Kidney (tissue), 14 donors: Measurements from ENCODE around the gene TTPAL. TPM values are rescaled to one million over a fixed set of nuclear protein-coding genes. Genes with fewer than 3 reads are reported as not detected.

Experiments used
- DNase-seq, 5 donors: peaks; one replicate each; pipeline ENCODE4 v3.0.0-alpha.2; 2013 to 2020
- FAIRE-seq: peaks from 2 replicates; lab custom pipeline; 2012; peaks lifted over from hg19 to GRCh38; lab: Jason Lieb, UNC
- H3K27ac ChIP-seq, 2 donors: one replicate each; pipeline ENCODE4 v1.7.0; 2013; ENCODE audit warnings: low read depth in 2 of 2, low read length in 2 of 2, inconsistent platforms in 1 of 2
- H3K27me3 ChIP-seq: one replicate; pipeline ENCODE4 v1.7.1; 2013; ENCODE audit warnings: low read length, inconsistent platforms; ENCODE audit not compliant: control insufficient read depth, insufficient read depth
- H3K36me3 ChIP-seq, 3 donors: one replicate each; pipeline versions ENCODE4 v1.7.0 to v1.7.1; 2013; ENCODE audit warnings: low read length in 3 of 3, control low read depth in 1 of 3, inconsistent platforms in 1 of 3; ENCODE audit not compliant: insufficient read depth in 3 of 3, control insufficient read depth in 2 of 3
- H3K4me1 ChIP-seq, 3 donors: one replicate each; pipeline versions ENCODE4 v1.7.0 to v1.7.1; 2013; ENCODE audit warnings: low read length in 3 of 3, inconsistent platforms in 1 of 3, low read depth in 1 of 3; ENCODE audit not compliant: control insufficient read depth in 2 of 3, insufficient read depth in 2 of 3
- H3K4me3 ChIP-seq, 3 donors: one replicate each; pipeline versions ENCODE4 v1.7.0 to v1.8.1; 2013; ENCODE audit warnings: low read length in 3 of 3, control low read depth in 1 of 3, inconsistent platforms in 1 of 3
- H3K9ac ChIP-seq, 3 donors: one replicate each; pipeline versions ENCODE4 v1.7.0 to v1.7.1; 2013; ENCODE audit warnings: low read length in 3 of 3, control low read depth in 1 of 3, inconsistent platforms in 1 of 3
- H3K9me3 ChIP-seq, 3 donors: one replicate each; pipeline versions ENCODE4 v1.7.0 to v1.7.1; 2013; ENCODE audit warnings: low read length in 3 of 3, control low read depth in 1 of 3, inconsistent platforms in 1 of 3; ENCODE audit not compliant: control insufficient read depth in 2 of 3, insufficient read depth in 1 of 3
- intact Hi-C: fragments of 100-400 bp; cut with DNase I; formaldehyde crosslinking; loops from one replicate; pipeline ENCODE4 v1.11.1; 2022
- polyA plus RNA-seq: library from polyadenylated mRNA; stranded (reverse); fragments of 350-450 nt; fragmentation: Illumina TruSeq; extraction: RNeasy Lipid Tissue Mini Kit (QIAGEN cat#74804); gene quantifications from one replicate; pipeline ENCODE4 v1.2.3, GENCODE V29; 2014; ENCODE audit warnings: low read depth, low replicate concordance; ENCODE audit not compliant: insufficient read depth
- total RNA-seq: library from RNA; stranded (reverse); fragmentation: NEBNext Ultra II Directional; extraction: Animal tissue kit (Norgen Biotek cat#: 25700); gene quantifications from one replicate; pipeline ENCODE4 v1.2.1, GENCODE V29; 2021
- TF ChIP-seq, protein P1 (sequence below): IDR thresholded peaks from 3 replicates; pipeline ENCODE4 v1.5.1; 2012; ENCODE audit warnings: mild to moderate bottlenecking, moderate library complexity, borderline replicate concordance; ENCODE audit not compliant: insufficient read depth; ENCODE audit errors: extremely low read depth
- donor health status: control.
- donor health status: control.
- donor health status: control.
- donor health status: control.
- donor health status: control.
- donor health status: DM: yes; HTN: yes; CAD: no.
- donor health status: Normal renal cell carcinoma (clear cell type).

The TTPAL gene
- total and polyA plus RNA-seq, 2 donors from 2014 or later: 3.5 to 13.5 TPM

DNA sequence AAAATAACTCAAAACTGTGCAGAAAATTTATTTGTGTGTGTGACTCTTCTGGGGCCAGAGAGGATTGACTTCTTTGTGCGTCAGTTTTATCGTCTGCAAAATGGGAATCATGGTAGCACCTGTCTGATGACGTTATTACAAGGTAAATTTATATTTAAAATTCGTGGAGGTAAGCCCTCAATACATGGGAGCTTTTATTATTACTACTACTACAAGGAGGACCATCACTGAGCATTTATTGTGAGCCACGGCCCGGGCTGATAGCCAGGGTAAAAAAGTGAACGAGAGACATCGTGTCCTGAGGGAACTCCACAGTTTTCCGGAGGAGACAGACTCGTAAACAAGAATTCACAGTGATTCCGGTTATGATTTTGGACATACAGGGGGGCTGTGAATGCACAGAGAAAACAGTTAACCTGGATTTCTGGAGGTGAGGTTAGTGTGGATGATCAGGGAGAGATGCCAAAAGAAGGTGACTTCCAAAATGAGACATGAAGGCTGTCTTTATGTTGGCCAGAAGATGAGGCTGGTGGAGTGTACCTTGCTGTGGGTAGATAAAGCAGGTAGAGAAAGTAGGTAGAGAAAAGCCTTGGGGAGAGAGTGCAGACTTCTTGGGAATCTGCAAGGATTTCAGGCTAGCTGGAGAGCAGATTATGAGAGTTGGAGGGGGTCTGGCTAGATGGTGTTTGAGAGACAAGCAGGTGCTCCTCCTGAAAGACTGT, 56.7 kb downstream of the TTPAL start:
- Histone ChIP-seq H3K9ac (peak overlapping the region; percentile 49 to 93 (median 52)), H3K9me3 (no peaks in the 10 kb centered on the region), H3K27me3 (no peaks in the 10 kb centered on the region), H3K4me3 (peak overlapping the region; percentile 66 to 90 (median 85)), H3K36me3 (no peaks in the 10 kb centered on the region), H3K4me1 (peaks cover 0 to 4% (median 0%) of the 10 kb centered on the region in 3 donors), H3K27ac (peak overlapping the region; percentile 79 to 85)
- FAIRE-seq (no peak), DNase-seq (peak in 2 of 5 donors; percentile 11 to 19)
- intact Hi-C loops: no loop called here
- TF ChIP-seq, protein P1, sequence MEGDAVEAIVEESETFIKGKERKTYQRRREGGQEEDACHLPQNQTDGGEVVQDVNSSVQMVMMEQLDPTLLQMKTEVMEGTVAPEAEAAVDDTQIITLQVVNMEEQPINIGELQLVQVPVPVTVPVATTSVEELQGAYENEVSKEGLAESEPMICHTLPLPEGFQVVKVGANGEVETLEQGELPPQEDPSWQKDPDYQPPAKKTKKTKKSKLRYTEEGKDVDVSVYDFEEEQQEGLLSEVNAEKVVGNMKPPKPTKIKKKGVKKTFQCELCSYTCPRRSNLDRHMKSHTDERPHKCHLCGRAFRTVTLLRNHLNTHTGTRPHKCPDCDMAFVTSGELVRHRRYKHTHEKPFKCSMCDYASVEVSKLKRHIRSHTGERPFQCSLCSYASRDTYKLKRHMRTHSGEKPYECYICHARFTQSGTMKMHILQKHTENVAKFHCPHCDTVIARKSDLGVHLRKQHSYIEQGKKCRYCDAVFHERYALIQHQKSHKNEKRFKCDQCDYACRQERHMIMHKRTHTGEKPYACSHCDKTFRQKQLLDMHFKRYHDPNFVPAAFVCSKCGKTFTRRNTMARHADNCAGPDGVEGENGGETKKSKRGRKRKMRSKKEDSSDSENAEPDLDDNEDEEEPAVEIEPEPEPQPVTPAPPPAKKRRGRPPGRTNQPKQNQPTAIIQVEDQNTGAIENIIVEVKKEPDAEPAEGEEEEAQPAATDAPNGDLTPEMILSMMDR: no peak

DNA sequence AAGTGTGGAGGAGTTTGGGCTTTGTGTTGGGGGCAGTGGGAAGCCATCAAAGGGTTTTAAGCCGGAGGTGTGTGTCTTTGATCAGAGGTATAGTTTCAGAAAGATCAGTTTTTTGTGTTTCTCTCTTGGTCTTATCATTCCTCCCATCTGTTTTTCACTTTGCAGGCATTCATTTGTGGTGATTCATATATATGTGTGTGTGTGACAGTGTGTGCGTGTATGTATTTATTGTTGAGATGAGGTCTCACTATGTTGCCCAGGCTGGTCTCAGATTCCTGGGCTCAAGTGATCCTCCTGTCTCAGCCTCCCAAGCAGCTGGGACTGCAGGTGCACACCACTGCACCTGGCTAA, 57.3 kb downstream of the TTPAL start:
- H3K4me1 ChIP-seq: peaks cover 0 to 4% (median 0%) of the 10 kb centered on the region in 3 donors
- DNase-seq (no peak), FAIRE-seq (no peak)
- TF ChIP-seq, protein P1: no peak
- peak overlapping the region; percentile 57 to 79 for H3K27ac ChIP-seq
- no peaks in the 10 kb centered on the region for H3K27me3 ChIP-seq
- intact Hi-C loops: no loop called here
- no peaks in the 10 kb centered on the region for H3K9me3 ChIP-seq
- H3K36me3 ChIP-seq: no peaks in the 10 kb centered on the region
- peak overlapping the region in 2 of 3 donors; percentile 39 to 93 for H3K9ac ChIP-seq
- peak overlapping the region in 2 of 3 donors; percentile 66 to 90 for H3K4me3 ChIP-seq

DNA sequence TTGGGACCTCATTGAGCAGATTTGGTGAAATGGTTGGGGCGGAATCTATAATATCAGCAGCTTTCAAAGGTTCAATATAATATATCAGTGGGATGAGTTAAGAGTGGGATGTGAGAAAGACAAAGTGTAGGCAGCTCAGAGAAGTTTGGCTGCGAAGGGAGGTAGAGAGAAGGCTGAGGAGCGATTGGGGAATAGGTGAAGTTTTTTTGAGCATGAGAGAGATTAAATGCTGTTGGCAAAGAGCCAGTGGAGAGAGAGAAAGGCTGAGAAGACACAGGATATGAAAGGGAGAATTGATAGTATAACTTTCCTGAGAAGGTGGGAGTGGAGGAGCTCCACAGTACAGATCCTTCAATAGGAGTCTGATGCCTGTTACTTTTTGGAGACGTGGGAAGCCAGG, 58.3 kb downstream of the TTPAL start:
- H3K4me3 ChIP-seq: no peak overlapping the region
- H3K36me3 ChIP-seq: no peaks in the 10 kb centered on the region
- DNase-seq: no peak
- H3K9ac ChIP-seq: no peak overlapping the region
- no peaks in the 10 kb centered on the region for H3K27me3 ChIP-seq
- intact Hi-C loops: no loop called here
- peaks cover 0 to 4% (median 0%) of the 10 kb centered on the region in 3 donors for H3K4me1 ChIP-seq
- no peak for FAIRE-seq
- H3K27ac ChIP-seq: no peak overlapping the region
- TF ChIP-seq, protein P1: no peak
- no peaks in the 10 kb centered on the region for H3K9me3 ChIP-seq
